ENCODE data around the gene NPL.

GRCh38 chr1:182877842-182878241, 88.3 kb downstream of the NPL start:
- TF ChIP-seq, protein P1, sequence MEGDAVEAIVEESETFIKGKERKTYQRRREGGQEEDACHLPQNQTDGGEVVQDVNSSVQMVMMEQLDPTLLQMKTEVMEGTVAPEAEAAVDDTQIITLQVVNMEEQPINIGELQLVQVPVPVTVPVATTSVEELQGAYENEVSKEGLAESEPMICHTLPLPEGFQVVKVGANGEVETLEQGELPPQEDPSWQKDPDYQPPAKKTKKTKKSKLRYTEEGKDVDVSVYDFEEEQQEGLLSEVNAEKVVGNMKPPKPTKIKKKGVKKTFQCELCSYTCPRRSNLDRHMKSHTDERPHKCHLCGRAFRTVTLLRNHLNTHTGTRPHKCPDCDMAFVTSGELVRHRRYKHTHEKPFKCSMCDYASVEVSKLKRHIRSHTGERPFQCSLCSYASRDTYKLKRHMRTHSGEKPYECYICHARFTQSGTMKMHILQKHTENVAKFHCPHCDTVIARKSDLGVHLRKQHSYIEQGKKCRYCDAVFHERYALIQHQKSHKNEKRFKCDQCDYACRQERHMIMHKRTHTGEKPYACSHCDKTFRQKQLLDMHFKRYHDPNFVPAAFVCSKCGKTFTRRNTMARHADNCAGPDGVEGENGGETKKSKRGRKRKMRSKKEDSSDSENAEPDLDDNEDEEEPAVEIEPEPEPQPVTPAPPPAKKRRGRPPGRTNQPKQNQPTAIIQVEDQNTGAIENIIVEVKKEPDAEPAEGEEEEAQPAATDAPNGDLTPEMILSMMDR (IDR thresholded peaks at IDR 0.05) = no peak
- no peak for TF ChIP-seq POLR2A (IDR thresholded peaks at IDR 0.05)
